HepG2 (cell line): ENCODE measurements around the gene SMC6. TPM values are rescaled to one million over a fixed set of nuclear protein-coding genes. Genes with fewer than 3 reads are reported as not detected.

Experiments used
- ATF7 ChIP-seq, 2 experiments: fragments of 450-650 bp in 1 of 2; sonication (generic) in 1 of 2; formaldehyde crosslinking in 1 of 2; IDR thresholded peaks; 2 replicates each; pipeline versions ENCODE4 v1.4.0 to v1.6.1; 2016 to 2020; ENCODE audit warnings: antibody characterized with exemption in 1 of 2, mild to moderate bottlenecking in 1 of 2, missing genetic modification reagents in 1 of 2
- CEBPG ChIP-seq: IDR thresholded peaks from 2 replicates; pipeline ENCODE4 v1.6.1; 2016
- CHD4 ChIP-seq: fragments of 200-600 bp; sonication (generic); IDR thresholded peaks from 2 replicates; pipeline ENCODE4 v1.7.0; 2017; ENCODE audit warnings: mild to moderate bottlenecking, low read length, borderline replicate concordance
- GATAD2A ChIP-seq: IDR thresholded peaks from 2 replicates; pipeline ENCODE4 v1.6.1; 2016
- HMG20A ChIP-seq: IDR thresholded peaks from 2 replicates; pipeline ENCODE4 v1.6.1; 2016; ENCODE audit warnings: borderline replicate concordance
- HNRNPK ChIP-seq: fragments of 200-400 bp; formaldehyde crosslinking; IDR thresholded peaks from 2 replicates; pipeline ENCODE4 v1.6.1; 2018; ENCODE audit warnings: low read length, low read depth, moderate library complexity, mild to moderate bottlenecking; ENCODE audit not compliant: poor library complexity, severe bottlenecking
- HOXD1 ChIP-seq: sonication (generic); formaldehyde crosslinking; IDR thresholded peaks from 2 replicates; pipeline ENCODE4 v1.5.0; 2020; ENCODE audit warnings: missing genetic modification reagents
- IRF2 ChIP-seq: IDR thresholded peaks from 2 replicates; pipeline ENCODE4 v1.6.1; 2018; ENCODE audit warnings: missing genetic modification reagents, missing compliant biosample characterization
- JUND ChIP-seq: sonication (generic); formaldehyde crosslinking; IDR thresholded peaks from 2 replicates; pipeline ENCODE4 v1.8.0; 2022; ENCODE audit warnings: mild to moderate bottlenecking, missing genetic modification reagents
- MED13 ChIP-seq: sonication (generic); formaldehyde crosslinking; IDR thresholded peaks from 2 replicates; pipeline ENCODE4 v1.5.0; 2020; ENCODE audit warnings: missing genetic modification reagents
- POGZ ChIP-seq: sonication (generic); formaldehyde crosslinking; IDR thresholded peaks from 2 replicates; pipeline ENCODE4 v1.4.0; 2020; ENCODE audit warnings: mild to moderate bottlenecking, missing genetic modification reagents
- RAD21 ChIP-seq: fragments of 450-650 bp; formaldehyde crosslinking; IDR thresholded peaks from 2 replicates; pipeline ENCODE4 v1.5.0; 2020; ENCODE audit warnings: mild to moderate bottlenecking
- SATB2 ChIP-seq: sonication (generic); formaldehyde crosslinking; IDR thresholded peaks from 2 replicates; pipeline ENCODE4 v1.5.0; 2020; ENCODE audit warnings: missing genetic modification reagents
- SIX4 ChIP-seq: sonication (generic); formaldehyde crosslinking; IDR thresholded peaks from 2 replicates; pipeline ENCODE4 v1.4.0; 2020; ENCODE audit warnings: missing genetic modification reagents
- ZNF75D ChIP-seq: sonication (generic); formaldehyde crosslinking; IDR thresholded peaks from 2 replicates; pipeline ENCODE4 v1.8.1; 2023; ENCODE audit warnings: missing genetic modification reagents, mild to moderate bottlenecking, borderline replicate concordance
- polyA plus RNA-seq, 8 experiments: library from polyadenylated mRNA; depleted of rRNA in 3 of 8; stranded (reverse) in 7 of 8; unstranded in 1 of 8; fragments of >200 nt; fragmentation: Illumina TruSeq in 4 of 8; extraction: Trizol in 4 of 8; gene quantifications; 2 replicates each; pipeline versions ENCODE4 v1.2.1 to v1.2.3, GENCODE V29; 2011 to 2016; ENCODE audit warnings: low read depth in 4 of 8, missing spikeins in 1 of 8, mixed read lengths in 1 of 8; ENCODE audit not compliant: insufficient read depth in 1 of 8
- total RNA-seq, 5 experiments: library from RNA; depleted of rRNA; stranded (reverse); fragments of >200 nt; fragmentation: Illumina TruSeq; extraction: Trizol; gene quantifications; 2 replicates each; pipeline ENCODE4 v1.2.3, GENCODE V29; 2016; ENCODE audit warnings: low read depth in 1 of 5
- TF ChIP-seq, protein P1 (sequence below): sonication (generic); formaldehyde crosslinking; IDR thresholded peaks from 2 replicates; pipeline ENCODE4 v1.8.1; 2022; ENCODE audit warnings: low read depth, mild to moderate bottlenecking, missing genetic modification reagents
- TF ChIP-seq, protein P2 (sequence below): sonication (generic); formaldehyde crosslinking; IDR thresholded peaks from 2 replicates; pipeline ENCODE4 v1.4.0; 2020; ENCODE audit warnings: mild to moderate bottlenecking, missing genetic modification reagents
- TF ChIP-seq, protein P3 (sequence below), 2 experiments: fragments of 450-650 bp in 1 of 2; sonication (generic) in 1 of 2; formaldehyde crosslinking; IDR thresholded peaks; 2 replicates each; pipeline versions ENCODE4 v1.5.0 to v1.8.0; 2020 to 2022; ENCODE audit warnings: mild to moderate bottlenecking in 1 of 2, missing genetic modification reagents in 1 of 2
- TF ChIP-seq, protein P4 (sequence below): sonication (generic); formaldehyde crosslinking; IDR thresholded peaks from 2 replicates; pipeline ENCODE4 v1.4.0; 2020; ENCODE audit warnings: missing genetic modification reagents
- TF ChIP-seq, protein P5 (sequence below): sonication (generic); formaldehyde crosslinking; IDR thresholded peaks from 2 replicates; pipeline ENCODE4 v1.4.0; 2020; ENCODE audit warnings: missing genetic modification reagents
- TF ChIP-seq, protein P6 (sequence below): sonication (generic); formaldehyde crosslinking; IDR thresholded peaks from 2 replicates; pipeline ENCODE4 v1.4.0; 2020; ENCODE audit warnings: missing genetic modification reagents

The SMC6 gene
- total and polyA plus RNA-seq, 2 of the 13 experiments (the other 11 are each of a cell fraction or from before 2014, with no cell fraction given) = 18.9 to 55.3 TPM

DNA sequence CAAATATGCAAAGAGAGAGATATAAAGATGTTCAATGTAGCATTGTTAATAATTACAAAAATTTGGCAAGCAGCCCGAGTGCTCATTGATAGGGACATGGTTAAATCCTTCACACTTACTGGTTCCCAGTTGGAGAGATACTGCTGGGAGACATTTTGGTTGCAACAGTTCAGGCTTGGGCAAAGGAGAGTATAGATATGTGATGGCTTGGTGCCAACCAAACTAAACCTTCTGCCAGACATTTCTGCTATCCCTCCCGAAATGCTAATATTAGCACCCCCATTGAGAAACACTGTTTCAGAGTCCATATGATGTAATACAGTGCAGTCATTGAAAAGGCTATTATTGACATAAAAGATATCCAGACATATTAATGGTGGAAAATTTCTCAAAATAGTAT lies 11.8 kb upstream of the SMC6 start (continued):
- TF ChIP-seq, protein P1, sequence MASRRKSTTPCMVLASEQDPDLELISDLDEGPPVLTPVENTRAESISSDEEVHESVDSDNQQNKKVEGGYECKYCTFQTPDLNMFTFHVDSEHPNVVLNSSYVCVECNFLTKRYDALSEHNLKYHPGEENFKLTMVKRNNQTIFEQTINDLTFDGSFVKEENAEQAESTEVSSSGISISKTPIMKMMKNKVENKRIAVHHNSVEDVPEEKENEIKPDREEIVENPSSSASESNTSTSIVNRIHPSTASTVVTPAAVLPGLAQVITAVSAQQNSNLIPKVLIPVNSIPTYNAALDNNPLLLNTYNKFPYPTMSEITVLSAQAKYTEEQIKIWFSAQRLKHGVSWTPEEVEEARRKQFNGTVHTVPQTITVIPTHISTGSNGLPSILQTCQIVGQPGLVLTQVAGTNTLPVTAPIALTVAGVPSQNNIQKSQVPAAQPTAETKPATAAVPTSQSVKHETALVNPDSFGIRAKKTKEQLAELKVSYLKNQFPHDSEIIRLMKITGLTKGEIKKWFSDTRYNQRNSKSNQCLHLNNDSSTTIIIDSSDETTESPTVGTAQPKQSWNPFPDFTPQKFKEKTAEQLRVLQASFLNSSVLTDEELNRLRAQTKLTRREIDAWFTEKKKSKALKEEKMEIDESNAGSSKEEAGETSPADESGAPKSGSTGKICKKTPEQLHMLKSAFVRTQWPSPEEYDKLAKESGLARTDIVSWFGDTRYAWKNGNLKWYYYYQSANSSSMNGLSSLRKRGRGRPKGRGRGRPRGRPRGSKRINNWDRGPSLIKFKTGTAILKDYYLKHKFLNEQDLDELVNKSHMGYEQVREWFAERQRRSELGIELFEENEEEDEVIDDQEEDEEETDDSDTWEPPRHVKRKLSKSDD (CRISPR knock-in tag) = 0 out of 2 replicates have a peak, but pooled peaks have one; percentile 26
- TF ChIP-seq SIX4 (CRISPR knock-in tag) (no peak), ZNF75D (CRISPR knock-in tag) (no peak), POGZ (CRISPR knock-in tag) (peak; percentile 35; the same call in 1 of the 2 replicates), IRF2 (no peak), CEBPG (CRISPR knock-in tag) (peak; percentile 78), RAD21 (CRISPR knock-in tag) (no peak), SATB2 (CRISPR knock-in tag) (0 out of 2 replicates have a peak, but pooled peaks have one; percentile 45), GATAD2A (peak; percentile 56; the same call in 1 of the 2 replicates), HOXD1 (CRISPR knock-in tag) (no peak), MED13 (CRISPR knock-in tag) (no peak), ATF7 (IDR thresholded peaks at IDR 0.05) (0 out of 2 replicates have a peak, but pooled peaks have one; percentile 10), ATF7 (CRISPR knock-in tag; IDR thresholded peaks at IDR 0.05) (no peak), HMG20A (peak; percentile 23; the same call in 1 of the 2 replicates), JUND (CRISPR knock-in tag) (no peak), HNRNPK (no peak), CHD4 (no peak)
- TF ChIP-seq, protein P2, sequence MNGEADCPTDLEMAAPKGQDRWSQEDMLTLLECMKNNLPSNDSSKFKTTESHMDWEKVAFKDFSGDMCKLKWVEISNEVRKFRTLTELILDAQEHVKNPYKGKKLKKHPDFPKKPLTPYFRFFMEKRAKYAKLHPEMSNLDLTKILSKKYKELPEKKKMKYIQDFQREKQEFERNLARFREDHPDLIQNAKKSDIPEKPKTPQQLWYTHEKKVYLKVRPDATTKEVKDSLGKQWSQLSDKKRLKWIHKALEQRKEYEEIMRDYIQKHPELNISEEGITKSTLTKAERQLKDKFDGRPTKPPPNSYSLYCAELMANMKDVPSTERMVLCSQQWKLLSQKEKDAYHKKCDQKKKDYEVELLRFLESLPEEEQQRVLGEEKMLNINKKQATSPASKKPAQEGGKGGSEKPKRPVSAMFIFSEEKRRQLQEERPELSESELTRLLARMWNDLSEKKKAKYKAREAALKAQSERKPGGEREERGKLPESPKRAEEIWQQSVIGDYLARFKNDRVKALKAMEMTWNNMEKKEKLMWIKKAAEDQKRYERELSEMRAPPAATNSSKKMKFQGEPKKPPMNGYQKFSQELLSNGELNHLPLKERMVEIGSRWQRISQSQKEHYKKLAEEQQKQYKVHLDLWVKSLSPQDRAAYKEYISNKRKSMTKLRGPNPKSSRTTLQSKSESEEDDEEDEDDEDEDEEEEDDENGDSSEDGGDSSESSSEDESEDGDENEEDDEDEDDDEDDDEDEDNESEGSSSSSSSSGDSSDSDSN (CRISPR knock-in tag) = no peak
- TF ChIP-seq, protein P3, sequence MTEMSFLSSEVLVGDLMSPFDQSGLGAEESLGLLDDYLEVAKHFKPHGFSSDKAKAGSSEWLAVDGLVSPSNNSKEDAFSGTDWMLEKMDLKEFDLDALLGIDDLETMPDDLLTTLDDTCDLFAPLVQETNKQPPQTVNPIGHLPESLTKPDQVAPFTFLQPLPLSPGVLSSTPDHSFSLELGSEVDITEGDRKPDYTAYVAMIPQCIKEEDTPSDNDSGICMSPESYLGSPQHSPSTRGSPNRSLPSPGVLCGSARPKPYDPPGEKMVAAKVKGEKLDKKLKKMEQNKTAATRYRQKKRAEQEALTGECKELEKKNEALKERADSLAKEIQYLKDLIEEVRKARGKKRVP (CRISPR knock-in tag; IDR thresholded peaks at IDR 0.05) = peak in 1 of 2 experiments; percentile 69; a peak in 1 of 4 replicates
- TF ChIP-seq, protein P4, sequence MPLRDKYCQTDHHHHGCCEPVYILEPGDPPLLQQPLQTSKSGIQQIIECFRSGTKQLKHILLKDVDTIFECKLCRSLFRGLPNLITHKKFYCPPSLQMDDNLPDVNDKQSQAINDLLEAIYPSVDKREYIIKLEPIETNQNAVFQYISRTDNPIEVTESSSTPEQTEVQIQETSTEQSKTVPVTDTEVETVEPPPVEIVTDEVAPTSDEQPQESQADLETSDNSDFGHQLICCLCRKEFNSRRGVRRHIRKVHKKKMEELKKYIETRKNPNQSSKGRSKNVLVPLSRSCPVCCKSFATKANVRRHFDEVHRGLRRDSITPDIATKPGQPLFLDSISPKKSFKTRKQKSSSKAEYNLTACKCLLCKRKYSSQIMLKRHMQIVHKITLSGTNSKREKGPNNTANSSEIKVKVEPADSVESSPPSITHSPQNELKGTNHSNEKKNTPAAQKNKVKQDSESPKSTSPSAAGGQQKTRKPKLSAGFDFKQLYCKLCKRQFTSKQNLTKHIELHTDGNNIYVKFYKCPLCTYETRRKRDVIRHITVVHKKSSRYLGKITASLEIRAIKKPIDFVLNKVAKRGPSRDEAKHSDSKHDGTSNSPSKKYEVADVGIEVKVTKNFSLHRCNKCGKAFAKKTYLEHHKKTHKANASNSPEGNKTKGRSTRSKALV = no peak
- TF ChIP-seq, protein P5, sequence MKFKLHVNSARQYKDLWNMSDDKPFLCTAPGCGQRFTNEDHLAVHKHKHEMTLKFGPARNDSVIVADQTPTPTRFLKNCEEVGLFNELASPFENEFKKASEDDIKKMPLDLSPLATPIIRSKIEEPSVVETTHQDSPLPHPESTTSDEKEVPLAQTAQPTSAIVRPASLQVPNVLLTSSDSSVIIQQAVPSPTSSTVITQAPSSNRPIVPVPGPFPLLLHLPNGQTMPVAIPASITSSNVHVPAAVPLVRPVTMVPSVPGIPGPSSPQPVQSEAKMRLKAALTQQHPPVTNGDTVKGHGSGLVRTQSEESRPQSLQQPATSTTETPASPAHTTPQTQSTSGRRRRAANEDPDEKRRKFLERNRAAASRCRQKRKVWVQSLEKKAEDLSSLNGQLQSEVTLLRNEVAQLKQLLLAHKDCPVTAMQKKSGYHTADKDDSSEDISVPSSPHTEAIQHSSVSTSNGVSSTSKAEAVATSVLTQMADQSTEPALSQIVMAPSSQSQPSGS (CRISPR knock-in tag) = 0 out of 2 replicates have a peak, but pooled peaks have one; percentile 54
- TF ChIP-seq, protein P6, sequence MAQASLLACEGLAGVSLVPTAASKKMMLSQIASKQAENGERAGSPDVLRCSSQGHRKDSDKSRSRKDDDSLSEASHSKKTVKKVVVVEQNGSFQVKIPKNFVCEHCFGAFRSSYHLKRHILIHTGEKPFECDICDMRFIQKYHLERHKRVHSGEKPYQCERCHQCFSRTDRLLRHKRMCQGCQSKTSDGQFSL = no peak
